Stimulated activated CD8-positive, alpha-beta memory T cell treated with anti-CD3 and anti-CD28 coated beads, Interleukin-15, amount 100 ng/mL, for 48 hours (primary cell): ENCODE measurements around the gene CHAF1A.

Experiments
- DNase-seq, 2 donors: peaks; one replicate each; pipeline ENCODE4 v3.0.0-alpha.2; 2020; ENCODE audit warnings: low read depth in 2 of 2

The CHAF1A gene

GRCh38 chr19:4456843-4457653 is 54.6 kb downstream of the CHAF1A start:
- DNase-seq = peak in 1 of 2 donors; percentile 9

- DNase-seq = peak; percentile 97 to 98
Observed at GRCh38 chr19:4457654-4458395, 55.4 kb downstream of the CHAF1A start, which contains the start of gene UBXN6. Gene UBXN6 (minus strand): TSS chr19:4457794. CDS start chr19:4457697, 97 bp downstream.

GRCh38 chr19:4464815-4465581 is 62.6 kb downstream of the CHAF1A start:
- no peak for DNase-seq

GRCh38 chr19:4467835-4468234 is 65.4 kb downstream of the CHAF1A start:
- DNase-seq = no peak

GRCh38 chr19:4471403-4472173 is 69.1 kb downstream of the CHAF1A start:
- peak; percentile 96 to 97 for DNase-seq

GRCh38 chr19:4472174-4472974 is 69.9 kb downstream of the CHAF1A start, which contains the start of gene HDGFL2:
Gene HDGFL2 (plus strand): TSS chr19:4472297. CDS start chr19:4472351, 54 bp downstream.
- no peak for DNase-seq

GRCh38 chr19:4473011-4473762 is 70.7 kb downstream of the CHAF1A start:
- DNase-seq = no peak

GRCh38 chr19:4473763-4474513 is 71.5 kb downstream of the CHAF1A start:
- no peak for DNase-seq

GRCh38 chr19:4474514-4475022 is 72.1 kb downstream of the CHAF1A start:
- DNase-seq = peak in 1 of 2 donors; percentile 17

- no peak for DNase-seq
Observed at GRCh38 chr19:4477034-4477801, 74.8 kb downstream of the CHAF1A start.

- no peak for DNase-seq
Observed at GRCh38 chr19:4482721-4483364, 80.4 kb downstream of the CHAF1A start.

- DNase-seq = no peak
Observed at GRCh38 chr19:4483385-4483784, 80.9 kb downstream of the CHAF1A start.

- no peak for DNase-seq
Observed at GRCh38 chr19:4487572-4487971, 85.1 kb downstream of the CHAF1A start.

- DNase-seq = no peak
Observed at GRCh38 chr19:4488496-4488895, 86.1 kb downstream of the CHAF1A start.

GRCh38 chr19:4491446-4491845 is 89.0 kb downstream of the CHAF1A start:
- no peak for DNase-seq

- DNase-seq = no peak
Observed at GRCh38 chr19:4492337-4493103, 90.1 kb downstream of the CHAF1A start.
